Astrocyte (in vitro differentiated cells and primary cell): ENCODE data around the gene EDEM3.

Experiments
- EZH2 ChIP-seq: IDR thresholded peaks from 2 replicates; pipeline ENCODE4 v1.6.1; 2012; ENCODE audit warnings: mild to moderate bottlenecking, low read length, inconsistent platforms; ENCODE audit not compliant: insufficient read depth
- TF ChIP-seq, protein P1 (sequence below): IDR thresholded peaks from 2 replicates; pipeline ENCODE4 v1.5.1; 2011; ENCODE audit warnings: low read depth, mild to moderate bottlenecking, inconsistent platforms, low read length, moderate library complexity; ENCODE audit not compliant: insufficient read depth

GRCh38 chr1:184788970-184789369, 34.3 kb upstream of the EDEM3 start:
- TF ChIP-seq EZH2, result no peak
- TF ChIP-seq, protein P1, sequence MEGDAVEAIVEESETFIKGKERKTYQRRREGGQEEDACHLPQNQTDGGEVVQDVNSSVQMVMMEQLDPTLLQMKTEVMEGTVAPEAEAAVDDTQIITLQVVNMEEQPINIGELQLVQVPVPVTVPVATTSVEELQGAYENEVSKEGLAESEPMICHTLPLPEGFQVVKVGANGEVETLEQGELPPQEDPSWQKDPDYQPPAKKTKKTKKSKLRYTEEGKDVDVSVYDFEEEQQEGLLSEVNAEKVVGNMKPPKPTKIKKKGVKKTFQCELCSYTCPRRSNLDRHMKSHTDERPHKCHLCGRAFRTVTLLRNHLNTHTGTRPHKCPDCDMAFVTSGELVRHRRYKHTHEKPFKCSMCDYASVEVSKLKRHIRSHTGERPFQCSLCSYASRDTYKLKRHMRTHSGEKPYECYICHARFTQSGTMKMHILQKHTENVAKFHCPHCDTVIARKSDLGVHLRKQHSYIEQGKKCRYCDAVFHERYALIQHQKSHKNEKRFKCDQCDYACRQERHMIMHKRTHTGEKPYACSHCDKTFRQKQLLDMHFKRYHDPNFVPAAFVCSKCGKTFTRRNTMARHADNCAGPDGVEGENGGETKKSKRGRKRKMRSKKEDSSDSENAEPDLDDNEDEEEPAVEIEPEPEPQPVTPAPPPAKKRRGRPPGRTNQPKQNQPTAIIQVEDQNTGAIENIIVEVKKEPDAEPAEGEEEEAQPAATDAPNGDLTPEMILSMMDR, result no peak
